ENCODE results near the gene TUBGCP3.

TUBGCP3 gene

DNA sequence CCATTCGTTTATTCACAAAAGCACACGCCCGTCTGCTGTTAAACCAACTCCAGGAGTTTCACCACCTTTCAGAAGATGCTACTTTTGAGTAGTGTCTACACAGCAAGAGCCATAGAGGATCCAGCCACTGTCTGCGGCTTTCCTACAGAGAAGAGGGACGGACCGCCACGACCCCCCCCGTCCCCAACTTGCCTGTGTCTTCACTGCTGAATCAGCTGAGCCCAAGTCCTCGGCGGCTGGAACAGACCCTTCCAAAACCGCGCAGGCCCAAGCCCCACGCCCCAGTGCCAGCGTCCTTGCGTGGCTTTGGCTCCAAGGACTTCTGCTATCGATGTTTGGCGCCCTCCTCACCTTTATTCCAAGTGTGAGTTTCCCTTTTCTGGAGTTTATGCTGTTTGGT is 146.7 kb downstream of the TUBGCP3 start:
- H3K4me3 ChIP-seq (ENCODE audit: low read length): no peak overlapping the region
- TF ChIP-seq, protein P1, sequence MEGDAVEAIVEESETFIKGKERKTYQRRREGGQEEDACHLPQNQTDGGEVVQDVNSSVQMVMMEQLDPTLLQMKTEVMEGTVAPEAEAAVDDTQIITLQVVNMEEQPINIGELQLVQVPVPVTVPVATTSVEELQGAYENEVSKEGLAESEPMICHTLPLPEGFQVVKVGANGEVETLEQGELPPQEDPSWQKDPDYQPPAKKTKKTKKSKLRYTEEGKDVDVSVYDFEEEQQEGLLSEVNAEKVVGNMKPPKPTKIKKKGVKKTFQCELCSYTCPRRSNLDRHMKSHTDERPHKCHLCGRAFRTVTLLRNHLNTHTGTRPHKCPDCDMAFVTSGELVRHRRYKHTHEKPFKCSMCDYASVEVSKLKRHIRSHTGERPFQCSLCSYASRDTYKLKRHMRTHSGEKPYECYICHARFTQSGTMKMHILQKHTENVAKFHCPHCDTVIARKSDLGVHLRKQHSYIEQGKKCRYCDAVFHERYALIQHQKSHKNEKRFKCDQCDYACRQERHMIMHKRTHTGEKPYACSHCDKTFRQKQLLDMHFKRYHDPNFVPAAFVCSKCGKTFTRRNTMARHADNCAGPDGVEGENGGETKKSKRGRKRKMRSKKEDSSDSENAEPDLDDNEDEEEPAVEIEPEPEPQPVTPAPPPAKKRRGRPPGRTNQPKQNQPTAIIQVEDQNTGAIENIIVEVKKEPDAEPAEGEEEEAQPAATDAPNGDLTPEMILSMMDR (conservative IDR thresholded peaks at IDR 0.05; ENCODE audit: low read depth, low read length): no peak
- no peak for DNase-seq (ENCODE audit: low read depth)

DNA sequence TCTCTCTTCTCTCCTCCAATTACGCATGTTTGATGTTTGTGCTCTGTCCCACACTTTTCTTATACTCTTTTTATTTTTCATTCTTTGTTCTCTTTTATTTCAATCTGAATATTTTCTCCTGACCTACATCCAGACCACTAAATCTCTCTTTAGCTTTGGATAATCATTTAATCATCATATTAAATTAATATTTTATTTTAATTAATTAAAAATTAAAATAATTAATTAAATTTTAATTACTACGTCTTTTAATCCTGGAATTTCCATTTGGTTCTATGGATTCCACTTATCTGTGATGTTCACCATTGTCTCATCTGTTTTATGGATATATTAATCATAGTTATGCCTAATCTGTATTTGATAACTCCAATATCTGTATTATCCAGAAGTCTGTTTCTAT is 149.4 kb downstream of the TUBGCP3 start:
- TF ChIP-seq, protein P1 (conservative IDR thresholded peaks at IDR 0.05; ENCODE audit: low read depth, low read length): no peak

GRCh38 chr13:112438094-112438493 is 149.9 kb downstream of the TUBGCP3 start:
- no peak for DNase-seq (ENCODE audit: low read depth)
- H3K4me3 ChIP-seq (ENCODE audit: low read length): no peak overlapping the region
- TF ChIP-seq, protein P1 (conservative IDR thresholded peaks at IDR 0.05; ENCODE audit: low read depth, low read length): no peak

More for the DNA sequence above, 149.4 kb downstream of the TUBGCP3 start:
- no peak for DNase-seq (ENCODE audit: low read depth)
- H3K4me3 ChIP-seq (ENCODE audit: low read length): no peak overlapping the region

DNA sequence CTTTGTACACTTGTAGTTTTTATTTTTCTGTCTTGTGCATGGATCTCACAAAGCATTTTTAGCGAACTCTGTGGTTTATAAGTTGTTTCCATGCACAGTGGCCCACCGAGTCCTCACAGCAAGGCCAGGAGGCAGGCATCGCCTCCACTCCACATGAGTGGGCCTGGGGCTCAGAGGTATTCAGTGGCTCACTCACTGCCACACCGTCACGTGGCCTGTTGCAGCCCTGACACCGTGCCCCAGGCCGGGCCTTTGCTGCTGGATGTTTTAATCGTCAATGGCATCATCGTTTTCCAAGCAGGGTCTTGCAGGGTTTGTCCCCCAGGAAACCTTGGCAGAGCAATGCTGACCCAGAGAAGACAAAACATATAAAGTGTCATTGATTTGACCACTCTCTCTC is 152.0 kb downstream of the TUBGCP3 start:
- TF ChIP-seq, protein P1 (conservative IDR thresholded peaks at IDR 0.05; ENCODE audit: low read depth, low read length): no peak
- DNase-seq (ENCODE audit: low read depth): no peak
- H3K4me3 ChIP-seq (ENCODE audit: low read length): no peak overlapping the region
